ENCODE measurements around the gene EIF4EBP3. TPM values are rescaled to one million over a fixed set of nuclear protein-coding genes. Genes with fewer than 3 reads are reported as not detected.

Gene EIF4EBP3
- polyA plus RNA-seq, 1 of the 3 experiments (the other 2 are of a cell fraction), result 1.1 TPM

GRCh38 chr5:140551872-140552271 is 4.4 kb downstream of the EIF4EBP3 start:
- Histone ChIP-seq H3K9me3 (no peaks in the 10 kb centered on the region), H3K9me2 (no peaks in the 10 kb centered on the region), H3K4me3 (ENCODE audit: low read depth in 2 of 2, low read length in 1 of 2) (no peak overlapping the region), H4K20me1 (ENCODE audit: insufficient read depth) (peaks cover 4% of the 10 kb centered on the region), H3K27ac (ENCODE audit: low read depth in 2 of 2, low read length in 1 of 2) (no peak overlapping the region; a peak in 1 of 4 replicates), H3K27me3 (ENCODE audit: insufficient read depth) (no peaks in the 10 kb centered on the region), H3K4me2 (no peak overlapping the region), H3F3A (replicated peaks; ENCODE audit: insufficient read depth) (peaks cover 48% of the 10 kb centered on the region), H3K9ac (no peak overlapping the region), H3K4me1 (ENCODE audit: control insufficient read depth in 1 of 2, insufficient read depth in 2 of 2, low read depth in 1 of 2, low read length in 1 of 2) (peaks cover 15 to 52% of the 10 kb centered on the region in 2 experiments), H2AFZ (ENCODE audit: low read depth) (no peak overlapping the region), H3K79me2 (ENCODE audit: insufficient read depth) (peaks cover 61% of the 10 kb centered on the region), H3K36me3 (replicated peaks in 1 of 2; ENCODE audit: control insufficient read depth in 1 of 2, insufficient read depth in 2 of 2, low read length in 1 of 2) (peaks cover 21 to 43% of the 10 kb centered on the region in 2 experiments)
- ChIA-PET CTCF (interaction anchor here (1.3 kb wide), 1 partner anchor 178 kb away, joined by 3 read pairs; no protein-coding TSS in a partner anchor), POLR2A (interaction anchor here (0.7 kb wide), 1 partner anchor 166 kb away, joined by 5 read pairs; no protein-coding TSS in a partner anchor)
- no peak for DNase-seq
- TF ChIP-seq EP300 (IDR thresholded peaks at IDR 0.05; ENCODE audit: borderline replicate concordance in 1 of 2, low read depth in 1 of 2, low read length in 1 of 2) (no peak), TAF1 (IDR thresholded peaks at IDR 0.05; ENCODE audit: borderline replicate concordance, low read depth, low read length) (no peak), USF2 (IDR thresholded peaks at IDR 0.05; ENCODE audit: borderline replicate concordance, low read depth, low read length) (no peak), ZBTB33 (IDR thresholded peaks at IDR 0.05; ENCODE audit: borderline replicate concordance, low read depth) (no peak), GABPA (IDR thresholded peaks at IDR 0.05; ENCODE audit: low read depth) (no peak), FOXM1 (IDR thresholded peaks at IDR 0.05; ENCODE audit: low read depth) (no peak), CTCF (IDR thresholded peaks at IDR 0.05) (no peak), TCF12 (IDR thresholded peaks at IDR 0.05) (no peak), GATA2 (CRISPR knock-in tag; IDR thresholded peaks at IDR 0.05) (no peak), RXRA (IDR thresholded peaks at IDR 0.05; ENCODE audit: borderline replicate concordance, low read depth) (no peak), EZH2phosphoT487 (IDR thresholded peaks at IDR 0.05; ENCODE audit: borderline replicate concordance, low read depth) (no peak), TEAD4 (IDR thresholded peaks at IDR 0.05; ENCODE audit: borderline replicate concordance, insufficient read depth) (no peak), RCOR1 (IDR thresholded peaks at IDR 0.05; ENCODE audit: low read length) (no peak), RFX5 (IDR thresholded peaks at IDR 0.05; ENCODE audit: low read length) (no peak), YY1 (IDR thresholded peaks at IDR 0.05; ENCODE audit: low read depth) (no peak), NFIC (IDR thresholded peaks at IDR 0.05; ENCODE audit: borderline replicate concordance) (no peak)
- TF ChIP-seq, protein P1, sequence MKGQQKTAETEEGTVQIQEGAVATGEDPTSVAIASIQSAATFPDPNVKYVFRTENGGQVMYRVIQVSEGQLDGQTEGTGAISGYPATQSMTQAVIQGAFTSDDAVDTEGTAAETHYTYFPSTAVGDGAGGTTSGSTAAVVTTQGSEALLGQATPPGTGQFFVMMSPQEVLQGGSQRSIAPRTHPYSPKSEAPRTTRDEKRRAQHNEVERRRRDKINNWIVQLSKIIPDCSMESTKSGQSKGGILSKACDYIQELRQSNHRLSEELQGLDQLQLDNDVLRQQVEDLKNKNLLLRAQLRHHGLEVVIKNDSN (IDR thresholded peaks at IDR 0.05; ENCODE audit: borderline replicate concordance, low read depth), result no peak
- TF ChIP-seq, protein P2, sequence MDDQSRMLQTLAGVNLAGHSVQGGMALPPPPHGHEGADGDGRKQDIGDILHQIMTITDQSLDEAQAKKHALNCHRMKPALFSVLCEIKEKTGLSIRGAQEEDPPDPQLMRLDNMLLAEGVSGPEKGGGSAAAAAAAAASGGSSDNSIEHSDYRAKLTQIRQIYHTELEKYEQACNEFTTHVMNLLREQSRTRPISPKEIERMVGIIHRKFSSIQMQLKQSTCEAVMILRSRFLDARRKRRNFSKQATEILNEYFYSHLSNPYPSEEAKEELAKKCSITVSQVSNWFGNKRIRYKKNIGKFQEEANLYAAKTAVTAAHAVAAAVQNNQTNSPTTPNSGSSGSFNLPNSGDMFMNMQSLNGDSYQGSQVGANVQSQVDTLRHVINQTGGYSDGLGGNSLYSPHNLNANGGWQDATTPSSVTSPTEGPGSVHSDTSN (IDR thresholded peaks at IDR 0.05), result no peak
- WGBS (ENCODE audit: low lambda C conversion rate), result 97% methylated on average over 4 of the region's 4 CpGs
